Fibroblast of skin of scalp (primary cell): ENCODE data around the gene NUDCD3.

Experiments
- DNase-seq: peaks from one replicate; pipeline ENCODE4 v3.0.0-alpha.2; 2013

NUDCD3 gene

GRCh38 chr7:44398511-44398911 lies 91.9 kb downstream of the NUDCD3 start:
- no peak for DNase-seq

GRCh38 chr7:44396931-44397545 lies 93.4 kb downstream of the NUDCD3 start:
- DNase-seq = no peak

- no peak for DNase-seq
Measured at GRCh38 chr7:44396496-44396895, 94.0 kb downstream of the NUDCD3 start.

DNA sequence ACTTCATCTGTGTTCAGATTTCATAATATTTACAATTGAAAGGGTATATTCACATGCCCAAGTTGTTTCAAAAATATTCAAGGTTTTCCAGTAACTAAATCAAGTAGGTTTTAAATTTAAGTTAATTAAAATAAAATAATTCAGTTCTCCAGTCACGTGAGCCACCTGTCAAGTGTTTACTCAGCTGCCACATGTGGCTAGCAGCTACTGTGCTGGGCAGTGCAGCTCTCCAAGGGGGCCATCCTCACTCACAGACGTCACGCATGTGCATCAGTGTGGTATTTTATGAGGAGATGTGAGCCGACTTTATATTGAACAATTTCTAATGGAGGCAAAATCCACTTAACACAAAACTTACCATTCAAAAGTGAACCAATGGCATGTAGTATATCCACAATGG lies 95.4 kb downstream of the NUDCD3 start:
- no peak for DNase-seq

DNA sequence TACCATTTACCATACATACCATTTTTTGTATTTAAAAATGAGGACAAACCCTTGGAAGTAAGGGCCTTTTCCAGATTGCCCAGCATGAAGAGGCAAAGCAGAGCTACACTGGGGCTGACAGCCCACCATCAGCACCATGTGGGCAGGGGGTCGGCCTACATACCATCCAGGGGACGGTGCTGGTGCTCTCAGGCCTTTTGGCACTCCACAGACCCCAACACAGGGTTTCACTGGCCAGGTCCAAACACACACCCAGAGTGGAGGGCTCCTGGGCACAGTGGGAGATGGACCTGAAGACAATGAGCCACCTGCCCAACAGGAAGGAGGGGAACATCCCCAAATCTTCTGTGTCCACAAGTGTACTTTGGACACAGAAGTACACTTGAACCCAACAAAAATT lies 95.8 kb downstream of the NUDCD3 start:
- no peak for DNase-seq

DNA sequence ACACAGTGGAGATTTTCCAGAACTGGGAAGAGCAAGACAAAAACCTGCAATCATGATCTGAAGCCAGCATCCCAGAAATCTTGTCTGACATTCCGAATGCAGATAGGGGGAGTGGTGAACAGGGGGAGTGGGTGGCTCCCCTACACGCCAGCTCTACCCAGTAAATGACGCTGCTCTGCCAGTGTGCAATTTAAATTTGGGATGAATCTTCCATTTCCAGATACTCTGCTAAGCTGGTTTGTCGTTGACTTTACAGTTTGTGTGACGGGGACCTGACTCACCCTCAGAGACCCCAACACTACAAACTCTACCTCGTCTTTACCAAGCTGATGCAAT lies 96.4 kb downstream of the NUDCD3 start:
- no peak for DNase-seq

GRCh38 chr7:44393238-44394111 lies 97.0 kb downstream of the NUDCD3 start:
- DNase-seq = no peak

DNA sequence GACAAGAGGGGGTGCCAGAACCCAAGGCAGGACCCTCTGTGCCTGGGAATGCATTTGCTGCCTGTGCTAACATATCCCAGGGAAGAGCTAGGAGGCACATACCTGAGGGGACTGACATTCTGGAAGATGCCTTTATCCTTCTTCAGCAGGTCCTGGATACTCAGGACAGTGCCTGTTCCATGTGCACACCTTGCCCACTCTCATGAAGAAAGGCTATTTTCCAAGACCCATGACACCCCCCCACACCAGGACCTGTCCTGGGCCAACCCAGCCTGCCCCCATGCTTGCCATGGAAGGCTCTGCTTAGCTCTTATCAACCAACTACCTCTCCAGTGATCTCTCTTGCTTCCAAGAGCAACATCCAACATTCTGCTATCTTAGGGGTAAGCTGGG lies 97.8 kb downstream of the NUDCD3 start:
- DNase-seq = no peak

DNA sequence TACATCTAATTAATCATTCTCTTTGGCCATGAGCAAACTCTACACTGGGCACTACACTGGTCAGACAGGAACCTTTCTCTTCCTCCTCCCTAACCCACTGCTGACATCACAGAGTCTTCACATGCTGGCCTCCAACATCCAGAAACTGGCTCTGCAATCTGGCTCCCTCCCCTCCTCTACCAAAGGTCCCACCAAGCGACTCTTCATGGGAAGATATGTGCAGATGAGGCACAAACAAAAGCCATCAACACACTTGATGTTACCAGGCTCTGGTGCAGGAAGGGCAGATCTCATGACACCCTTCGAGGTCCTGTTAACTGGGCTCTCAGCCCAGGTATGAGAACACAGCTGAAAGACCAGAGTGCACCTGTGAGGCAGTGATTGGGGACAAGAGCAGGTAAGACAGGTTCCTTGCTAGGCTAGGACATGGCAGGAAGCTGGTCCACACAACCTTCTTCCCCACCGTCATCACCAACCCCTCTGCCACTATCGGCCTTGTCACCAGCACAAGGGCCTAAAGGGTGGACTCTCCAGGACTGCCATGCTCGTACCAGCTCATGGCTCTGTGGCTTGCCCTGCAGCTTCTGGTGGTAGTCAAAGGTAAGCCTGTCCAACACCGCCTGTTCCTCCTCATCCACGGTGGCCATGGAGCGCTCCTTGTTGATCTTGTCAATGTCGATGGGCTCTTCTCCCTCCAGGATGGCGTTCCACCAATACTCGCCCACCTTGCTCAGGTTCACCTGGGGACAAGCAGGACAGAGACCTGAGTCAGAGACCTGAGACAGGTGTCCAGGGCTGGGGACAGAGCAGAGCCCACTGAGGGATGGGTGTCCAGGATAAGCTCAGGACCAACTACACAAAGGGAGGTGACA lies 98.5 kb downstream of the NUDCD3 start:
- no peak for DNase-seq

DNA sequence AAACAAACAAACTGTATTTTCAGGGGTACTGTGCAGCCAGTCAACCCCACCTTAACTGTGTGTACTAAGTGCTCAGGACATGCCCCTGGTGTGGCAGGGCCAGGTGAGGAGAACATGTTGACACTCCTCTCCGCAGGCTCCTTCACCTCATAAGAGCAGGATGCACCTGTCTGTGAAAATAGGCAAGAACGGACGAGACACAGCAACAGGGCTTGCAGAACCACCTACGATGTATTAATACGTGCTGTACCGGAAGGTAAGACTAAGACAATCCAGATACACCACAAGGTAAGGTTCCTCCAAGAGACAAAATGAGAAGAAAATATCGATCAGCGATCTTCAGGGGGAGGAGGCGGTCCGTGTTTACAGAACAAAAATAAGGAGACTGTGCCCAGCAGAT lies 99.3 kb downstream of the NUDCD3 start:
- DNase-seq = no peak

- no peak for DNase-seq
Measured at GRCh38 chr7:44390701-44391100, 99.8 kb downstream of the NUDCD3 start.

GRCh38 chr7:44388089-44388970 lies 102.1 kb downstream of the NUDCD3 start:
- DNase-seq = no peak

- no peak for DNase-seq
Measured at GRCh38 chr7:44387389-44387788, 103.1 kb downstream of the NUDCD3 start.

GRCh38 chr7:44386139-44386913 lies 104.1 kb downstream of the NUDCD3 start:
- no peak for DNase-seq

GRCh38 chr7:44385434-44386138 lies 104.9 kb downstream of the NUDCD3 start:
- no peak for DNase-seq

DNA sequence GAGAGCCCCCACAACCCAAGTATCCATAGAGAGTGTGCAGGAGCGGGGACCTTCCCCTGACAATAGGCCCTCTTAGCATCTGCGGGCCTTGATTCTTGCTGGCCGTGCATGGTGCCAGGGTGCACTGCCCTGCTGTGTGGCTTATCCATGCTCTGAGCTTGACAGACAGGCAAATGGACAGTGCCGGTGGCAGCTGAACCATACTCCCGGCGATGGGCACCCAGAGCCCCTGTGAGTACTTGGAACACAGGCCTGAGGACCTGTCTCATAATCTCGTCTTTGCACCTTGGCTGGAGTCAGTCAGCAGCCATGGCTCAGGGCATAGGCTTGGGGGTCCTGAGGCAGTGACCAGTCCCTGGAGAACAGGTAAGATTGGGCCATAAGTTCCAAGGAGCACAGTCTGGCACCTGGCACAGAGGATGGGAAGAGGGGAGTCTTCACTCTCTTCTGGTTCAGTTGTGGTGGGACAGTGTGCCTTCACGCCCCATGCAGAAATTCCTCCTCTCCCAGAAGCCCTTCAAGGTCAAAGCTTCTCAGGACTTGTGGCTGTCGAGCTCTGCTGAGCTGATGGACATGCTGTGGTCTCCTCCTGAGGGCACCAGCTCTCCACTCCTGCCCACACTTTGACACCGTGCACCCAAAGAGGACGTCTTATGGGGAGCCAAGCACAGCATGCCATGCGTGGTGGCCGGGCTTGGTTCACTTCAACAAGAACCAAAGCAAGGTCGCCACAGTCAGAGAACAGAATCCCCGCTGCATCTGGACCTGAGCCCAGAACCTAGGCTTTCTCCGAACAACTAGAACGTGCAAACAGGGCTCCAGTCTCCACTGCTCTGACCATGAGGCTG lies 105.6 kb downstream of the NUDCD3 start:
- no peak for DNase-seq

DNA sequence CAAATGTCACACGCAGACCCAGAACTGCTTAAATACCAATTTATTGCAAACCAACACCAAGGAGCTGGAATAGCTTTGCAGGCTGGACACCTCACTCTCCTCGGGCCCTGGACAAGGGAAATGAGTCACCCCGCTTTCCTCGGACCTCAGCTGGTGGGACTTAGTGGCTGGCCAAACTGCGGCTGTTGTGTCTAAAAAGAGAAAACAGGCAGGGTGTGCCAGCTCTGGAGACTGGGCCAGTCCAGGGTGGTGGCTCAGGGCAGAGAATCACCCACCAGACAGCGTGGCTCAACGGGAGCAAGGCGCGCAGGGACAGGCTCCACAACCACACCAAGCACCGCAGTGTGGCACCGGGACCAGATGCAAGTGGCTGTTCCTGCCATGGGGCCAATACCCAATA lies 106.9 kb downstream of the NUDCD3 start:
- DNase-seq = no peak

- DNase-seq = no peak
Measured at GRCh38 chr7:44382459-44383265, 107.8 kb downstream of the NUDCD3 start.
